Measurements from ENCODE around the gene TMEM51.

TMEM51 gene

GRCh38 chr1:15123270-15123669 lies 30.3 kb upstream of the TMEM51 start:
- Histone ChIP-seq H3K36me3 (ENCODE audit: insufficient read depth, low read length) (no peaks in the 10 kb centered on the region), H3K27ac (no peak overlapping the region), H3K9ac (ENCODE audit: insufficient read length) (no peak overlapping the region), H3K4me3 (no peak overlapping the region), H3K9me3 (ENCODE audit: low read depth, low read length) (no peaks in the 10 kb centered on the region)
- TF ChIP-seq POLR2AphosphoS5 (IDR thresholded peaks at IDR 0.05; ENCODE audit: borderline replicate concordance, low read depth, low read length) = no peak
- no peak for TF ChIP-seq FOXP2 (optimal IDR thresholded peaks at IDR 0.05; ENCODE audit: control extremely low read depth, extremely low read length, insufficient read depth)
- TF ChIP-seq EZH2 (IDR thresholded peaks at IDR 0.05) = no peak
- no peak for DNase-seq (ENCODE audit: low read depth, low spot score)

DNA sequence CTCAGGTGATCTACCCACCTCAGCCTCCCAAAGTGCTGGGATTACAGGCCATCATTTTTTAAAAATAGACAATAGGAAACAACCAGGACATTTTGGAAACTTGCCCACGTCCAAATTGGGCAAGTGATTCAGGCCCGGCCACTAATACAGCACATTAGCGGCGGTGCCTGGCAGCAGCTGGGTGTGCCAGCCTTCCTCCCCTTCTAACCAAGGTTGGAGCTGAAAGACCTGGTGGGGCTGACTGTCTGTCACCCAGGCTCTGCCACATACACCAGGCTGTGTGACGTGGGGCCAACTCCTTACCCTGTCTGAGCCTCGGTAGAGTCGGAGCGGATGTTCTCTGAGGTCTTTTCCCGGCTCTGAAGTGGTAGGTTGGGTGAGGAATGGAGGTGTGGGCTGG lies 29.6 kb upstream of the TMEM51 start:
- Histone ChIP-seq H3K27ac (no peak overlapping the region), H3K9me3 (ENCODE audit: low read depth, low read length) (no peaks in the 10 kb centered on the region), H3K36me3 (ENCODE audit: insufficient read depth, low read length) (no peaks in the 10 kb centered on the region), H3K4me3 (no peak overlapping the region), H3K9ac (ENCODE audit: insufficient read length) (no peak overlapping the region)
- DNase-seq (ENCODE audit: low read depth, low spot score) = no peak
- no peak for TF ChIP-seq POLR2AphosphoS5 (IDR thresholded peaks at IDR 0.05; ENCODE audit: borderline replicate concordance, low read depth, low read length)

- Histone ChIP-seq H3K27ac (no peak overlapping the region), H3K4me3 (no peak overlapping the region), H3K9ac (ENCODE audit: insufficient read length) (no peak overlapping the region), H3K36me3 (ENCODE audit: insufficient read depth, low read length) (no peaks in the 10 kb centered on the region), H3K9me3 (ENCODE audit: low read depth, low read length) (no peaks in the 10 kb centered on the region)
- no peak for DNase-seq (ENCODE audit: low read depth, low spot score)
- TF ChIP-seq POLR2AphosphoS5 (IDR thresholded peaks at IDR 0.05; ENCODE audit: borderline replicate concordance, low read depth, low read length) (no peak), FOXP2 (optimal IDR thresholded peaks at IDR 0.05; ENCODE audit: control extremely low read depth, extremely low read length, insufficient read depth) (no peak), EZH2 (IDR thresholded peaks at IDR 0.05) (no peak)
Observed at GRCh38 chr1:15124362-15125100, 29.0 kb upstream of the TMEM51 start.

- no peak overlapping the region for H3K4me3 ChIP-seq
- no peak overlapping the region for H3K27ac ChIP-seq
- TF ChIP-seq EZH2 (IDR thresholded peaks at IDR 0.05) = no peak
- TF ChIP-seq FOXP2 (optimal IDR thresholded peaks at IDR 0.05; ENCODE audit: control extremely low read depth, extremely low read length, insufficient read depth) = no peak
- TF ChIP-seq POLR2AphosphoS5 (IDR thresholded peaks at IDR 0.05; ENCODE audit: borderline replicate concordance, low read depth, low read length) = no peak
- H3K36me3 ChIP-seq (ENCODE audit: insufficient read depth, low read length) = no peaks in the 10 kb centered on the region
- H3K9ac ChIP-seq (ENCODE audit: insufficient read length) = no peak overlapping the region
- no peak for DNase-seq (ENCODE audit: low read depth, low spot score)
- H3K9me3 ChIP-seq (ENCODE audit: low read depth, low read length) = no peaks in the 10 kb centered on the region
Observed at GRCh38 chr1:15125101-15125745, 28.3 kb upstream of the TMEM51 start.

GRCh38 chr1:15128077-15128476 lies 25.5 kb upstream of the TMEM51 start:
- Histone ChIP-seq H3K4me3 (no peak overlapping the region), H3K9ac (ENCODE audit: insufficient read length) (no peak overlapping the region), H3K9me3 (ENCODE audit: low read depth, low read length) (no peaks in the 10 kb centered on the region), H3K36me3 (ENCODE audit: insufficient read depth, low read length) (no peaks in the 10 kb centered on the region), H3K27ac (no peak overlapping the region)
- TF ChIP-seq POLR2AphosphoS5 (IDR thresholded peaks at IDR 0.05; ENCODE audit: borderline replicate concordance, low read depth, low read length) (no peak), EZH2 (IDR thresholded peaks at IDR 0.05) (no peak), FOXP2 (optimal IDR thresholded peaks at IDR 0.05; ENCODE audit: control extremely low read depth, extremely low read length, insufficient read depth) (no peak)
- DNase-seq (ENCODE audit: low read depth, low spot score) = no peak

DNA sequence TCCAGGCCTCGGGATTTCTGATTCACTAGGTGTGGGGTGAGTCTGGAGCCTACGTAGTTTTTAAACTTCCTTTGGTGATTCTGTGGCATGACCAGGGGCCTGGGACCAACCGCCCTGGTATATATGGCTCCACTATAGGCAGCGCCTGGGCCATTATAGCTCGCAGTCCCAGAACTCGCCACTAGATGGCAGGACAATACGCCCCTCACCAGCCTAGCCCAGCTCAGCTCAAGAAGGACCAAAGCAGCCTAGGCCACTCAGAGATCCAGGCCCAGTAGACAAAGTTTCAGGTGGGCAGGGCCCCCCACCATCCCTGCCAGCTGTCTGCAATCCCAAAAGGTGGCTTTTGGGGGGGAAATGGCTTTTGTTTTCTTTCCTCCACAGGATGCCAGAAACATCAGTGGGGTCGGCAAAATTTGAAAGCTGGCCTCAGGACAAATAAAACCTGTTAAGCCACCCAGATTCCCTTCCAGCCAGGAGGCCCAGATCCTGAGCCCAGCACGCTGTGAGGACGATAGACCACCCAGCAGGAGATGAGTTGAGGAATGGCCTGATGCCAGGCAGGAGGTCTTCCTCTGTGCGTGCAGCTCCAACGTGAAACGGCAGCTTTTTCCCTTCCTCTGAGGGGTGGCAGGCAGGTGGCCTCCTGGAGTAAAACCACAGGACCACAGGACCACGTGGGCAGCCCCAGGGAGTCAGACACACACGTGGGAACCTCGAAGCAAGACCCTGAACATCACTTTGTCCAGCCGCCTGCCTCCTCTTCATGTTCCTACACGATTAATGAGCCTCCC lies 24.8 kb upstream of the TMEM51 start:
- no peak overlapping the region for H3K9ac ChIP-seq (ENCODE audit: insufficient read length)
- DNase-seq (ENCODE audit: low read depth, low spot score) = no peak
- H3K27ac ChIP-seq = no peak overlapping the region
- no peaks in the 10 kb centered on the region for H3K36me3 ChIP-seq (ENCODE audit: insufficient read depth, low read length)
- TF ChIP-seq POLR2AphosphoS5 (IDR thresholded peaks at IDR 0.05; ENCODE audit: borderline replicate concordance, low read depth, low read length) (no peak), EZH2 (IDR thresholded peaks at IDR 0.05) (no peak), FOXP2 (optimal IDR thresholded peaks at IDR 0.05; ENCODE audit: control extremely low read depth, extremely low read length, insufficient read depth) (no peak)
- no peak overlapping the region for H3K4me3 ChIP-seq
- no peaks in the 10 kb centered on the region for H3K9me3 ChIP-seq (ENCODE audit: low read depth, low read length)

DNA sequence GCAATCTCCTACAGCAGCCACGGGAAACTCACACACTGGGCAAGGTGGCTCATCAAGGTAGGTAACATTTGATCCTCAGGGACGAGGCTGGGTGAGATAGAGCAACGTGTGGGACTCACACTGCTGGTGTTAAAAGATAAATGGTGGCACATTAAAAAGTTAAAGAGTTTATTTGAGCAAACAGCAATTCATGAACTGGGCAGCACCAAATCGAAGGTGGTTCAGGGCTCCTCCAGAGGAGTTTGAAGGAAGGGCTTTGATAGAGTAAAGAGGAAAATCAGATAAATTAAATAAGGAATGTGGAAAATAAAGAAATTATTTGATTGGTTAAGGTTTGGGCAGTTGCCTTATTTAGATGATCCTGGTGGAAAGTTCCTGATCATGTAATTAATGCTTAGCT lies 23.6 kb upstream of the TMEM51 start:
- H3K27ac ChIP-seq = no peak overlapping the region
- no peak overlapping the region for H3K4me3 ChIP-seq
- no peak overlapping the region for H3K9ac ChIP-seq (ENCODE audit: insufficient read length)
- no peak for DNase-seq (ENCODE audit: low read depth, low spot score)
- no peaks in the 10 kb centered on the region for H3K9me3 ChIP-seq (ENCODE audit: low read depth, low read length)
- no peak for TF ChIP-seq EZH2 (IDR thresholded peaks at IDR 0.05)
- TF ChIP-seq POLR2AphosphoS5 (IDR thresholded peaks at IDR 0.05; ENCODE audit: borderline replicate concordance, low read depth, low read length) = no peak
- TF ChIP-seq FOXP2 (optimal IDR thresholded peaks at IDR 0.05; ENCODE audit: control extremely low read depth, extremely low read length, insufficient read depth) = no peak
- no peaks in the 10 kb centered on the region for H3K36me3 ChIP-seq (ENCODE audit: insufficient read depth, low read length)

DNA sequence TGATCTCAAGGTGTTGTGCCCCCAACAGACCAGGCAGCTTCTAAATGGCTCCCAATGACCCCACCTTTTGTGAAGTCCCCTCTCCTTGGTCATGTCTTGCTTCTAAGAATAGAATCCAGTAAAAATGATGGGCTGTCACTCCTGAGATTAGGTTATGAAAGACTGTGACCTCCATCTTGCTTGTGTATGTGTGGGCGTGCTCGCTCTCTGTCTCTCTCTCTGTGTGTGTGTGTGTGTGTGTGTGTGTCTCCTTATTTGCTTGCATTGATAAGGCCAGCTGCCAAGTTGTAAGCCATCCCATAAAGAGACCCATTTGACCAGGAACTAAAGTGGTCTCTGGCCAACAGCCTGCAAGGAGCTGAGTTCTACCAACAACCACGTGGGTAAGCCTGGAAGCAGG lies 22.9 kb upstream of the TMEM51 start:
- Histone ChIP-seq H3K36me3 (ENCODE audit: insufficient read depth, low read length) (no peaks in the 10 kb centered on the region), H3K27ac (no peak overlapping the region), H3K9me3 (ENCODE audit: low read depth, low read length) (no peaks in the 10 kb centered on the region), H3K4me3 (no peak overlapping the region), H3K9ac (ENCODE audit: insufficient read length) (no peak overlapping the region)
- TF ChIP-seq FOXP2 (optimal IDR thresholded peaks at IDR 0.05; ENCODE audit: control extremely low read depth, extremely low read length, insufficient read depth) = no peak
- no peak for TF ChIP-seq POLR2AphosphoS5 (IDR thresholded peaks at IDR 0.05; ENCODE audit: borderline replicate concordance, low read depth, low read length)
- no peak for TF ChIP-seq EZH2 (IDR thresholded peaks at IDR 0.05)
- no peak for DNase-seq (ENCODE audit: low read depth, low spot score)

All from SK-N-MC (cell line).